ENCODE data around the gene GSG1L2. TPM values are rescaled to one million over a fixed set of nuclear protein-coding genes. Genes with fewer than 3 reads are reported as not detected.

GSG1L2 gene
- total RNA-seq, 2 donors from 2014 or later = not detected

DNA sequence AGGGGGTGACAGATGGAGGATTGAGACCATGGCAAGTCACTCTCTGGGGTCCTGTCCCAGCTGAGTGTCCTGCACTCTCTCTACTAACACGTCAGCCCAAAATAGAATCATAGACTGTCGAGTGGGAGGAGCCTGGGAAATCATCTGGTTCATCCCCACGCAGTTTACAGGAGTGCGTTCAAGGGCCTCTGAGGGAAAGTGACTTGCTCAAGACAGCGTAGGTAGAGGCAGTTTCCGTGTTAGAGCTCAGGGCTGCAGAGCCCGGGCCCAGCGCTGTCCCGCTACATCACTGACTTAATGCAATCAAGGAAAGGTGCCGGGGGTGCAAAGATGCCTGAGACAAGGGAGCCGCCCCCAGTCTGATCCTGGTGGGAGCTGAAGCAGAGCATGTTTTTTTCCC is 10.3 kb downstream of the GSG1L2 start:
- H3K9me3 Mint-ChIP-seq = peaks cover 4% of the 10 kb centered on the region
- H3K27ac Mint-ChIP-seq = no peak overlapping the region
- no peak for ATAC-seq (replicated peaks)

GRCh38 chr17:9811086-9811485 is 10.8 kb downstream of the GSG1L2 start:
- Mint-ChIP-seq H3K4me1 (no peaks in the 10 kb centered on the region), H3K4me3 (no peak overlapping the region), H3K9me3 (no peaks in the 10 kb centered on the region), H3K36me3 (ENCODE audit: low read depth) (no peaks in the 10 kb centered on the region), H3K27me3 (peaks cover 8% of the 10 kb centered on the region), H3K27ac (no peak overlapping the region)
- ATAC-seq (replicated peaks) = no peak

More for the DNA sequence above, 10.3 kb downstream of the GSG1L2 start:
- Mint-ChIP-seq H3K4me1 (no peaks in the 10 kb centered on the region), H3K27me3 (peaks cover 11% of the 10 kb centered on the region), H3K4me3 (no peak overlapping the region), H3K36me3 (ENCODE audit: low read depth) (no peaks in the 10 kb centered on the region)

- Mint-ChIP-seq H3K27ac (no peak overlapping the region), H3K4me3 (no peak overlapping the region), H3K9me3 (no peaks in the 10 kb centered on the region), H3K36me3 (ENCODE audit: low read depth) (no peaks in the 10 kb centered on the region), H3K27me3 (peaks cover 8% of the 10 kb centered on the region), H3K4me1 (no peaks in the 10 kb centered on the region)
- no peak for ATAC-seq (replicated peaks)
Observed at GRCh38 chr17:9810100-9810949, 11.6 kb downstream of the GSG1L2 start.

GRCh38 chr17:9809409-9809808 is 12.5 kb downstream of the GSG1L2 start:
- Mint-ChIP-seq H3K36me3 (ENCODE audit: low read depth) (no peaks in the 10 kb centered on the region), H3K4me3 (no peak overlapping the region), H3K27me3 (peaks cover 16% of the 10 kb centered on the region), H3K27ac (no peak overlapping the region), H3K4me1 (no peaks in the 10 kb centered on the region), H3K9me3 (peaks cover 4% of the 10 kb centered on the region)
- no peak for ATAC-seq (replicated peaks)

GRCh38 chr17:9806699-9807098 is 15.2 kb downstream of the GSG1L2 start:
- Mint-ChIP-seq H3K36me3 (ENCODE audit: low read depth) (no peaks in the 10 kb centered on the region), H3K4me1 (no peaks in the 10 kb centered on the region), H3K27me3 (peaks cover 24% of the 10 kb centered on the region), H3K9me3 (peaks cover 4% of the 10 kb centered on the region), H3K4me3 (no peak overlapping the region), H3K27ac (no peak overlapping the region)
- ATAC-seq (replicated peaks) = no peak

- peaks cover 19% of the 10 kb centered on the region for H3K27me3 Mint-ChIP-seq
Observed at GRCh38 chr17:9805769-9806168, 16.1 kb downstream of the GSG1L2 start.

DNA sequence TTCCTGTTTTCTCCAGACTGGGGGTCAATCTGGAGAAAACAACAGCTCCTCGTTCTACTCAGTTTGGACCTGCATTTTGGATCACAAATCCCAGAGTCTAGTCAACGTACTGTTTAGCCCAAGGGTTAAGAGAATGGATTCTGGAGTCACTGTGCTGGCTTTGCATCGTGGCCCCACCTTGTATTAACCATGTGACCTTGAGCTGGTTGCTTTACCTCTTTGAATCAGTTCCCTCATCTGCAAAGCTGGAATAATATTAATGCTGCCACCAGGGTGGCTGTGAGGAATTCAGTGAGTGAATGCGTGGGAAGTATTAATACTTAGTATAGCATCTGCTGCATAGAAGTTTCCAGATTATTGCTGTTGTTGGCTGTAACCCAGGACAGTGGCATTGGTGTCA is 19.2 kb downstream of the GSG1L2 start:
- ATAC-seq (replicated peaks) = no peak

More at GRCh38 chr17:9805769-9806168, 16.1 kb downstream of the GSG1L2 start:
- ATAC-seq (replicated peaks) = no peak
- H3K27ac Mint-ChIP-seq = no peak overlapping the region
- peaks cover 4% of the 10 kb centered on the region for H3K9me3 Mint-ChIP-seq
- no peak overlapping the region for H3K4me3 Mint-ChIP-seq
- no peaks in the 10 kb centered on the region for H3K36me3 Mint-ChIP-seq (ENCODE audit: low read depth)
- no peaks in the 10 kb centered on the region for H3K4me1 Mint-ChIP-seq

DNA sequence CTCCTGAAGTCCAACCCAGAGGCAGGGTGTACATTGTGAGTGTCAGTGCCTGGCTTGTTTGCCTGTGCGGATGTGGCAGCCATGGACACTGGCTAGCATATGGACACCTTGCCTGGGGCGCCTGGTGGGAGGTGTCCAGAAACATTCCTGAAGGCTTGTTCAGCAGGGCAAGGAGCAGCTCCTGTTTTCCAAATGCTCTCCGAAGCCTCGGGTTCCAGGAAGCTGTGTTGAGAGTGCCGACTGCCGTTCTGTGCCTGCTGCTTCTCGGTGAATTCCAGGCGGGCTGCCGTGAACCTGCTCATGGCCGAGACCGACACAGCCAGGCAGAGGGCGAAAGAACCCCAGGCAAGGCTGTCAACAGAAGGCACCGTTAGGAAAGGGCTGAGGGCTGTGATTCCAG is 19.6 kb downstream of the GSG1L2 start:
- Mint-ChIP-seq H3K36me3 (ENCODE audit: low read depth) (no peaks in the 10 kb centered on the region), H3K27ac (no peak overlapping the region), H3K4me1 (no peaks in the 10 kb centered on the region), H3K27me3 (peaks cover 31% of the 10 kb centered on the region), H3K9me3 (peaks cover 4% of the 10 kb centered on the region), H3K4me3 (no peak overlapping the region)
- no peak for ATAC-seq (replicated peaks)

More for the DNA sequence above, 19.2 kb downstream of the GSG1L2 start:
- Mint-ChIP-seq H3K27me3 (peaks cover 31% of the 10 kb centered on the region), H3K36me3 (ENCODE audit: low read depth) (no peaks in the 10 kb centered on the region), H3K9me3 (peaks cover 4% of the 10 kb centered on the region), H3K4me3 (no peak overlapping the region), H3K27ac (no peak overlapping the region), H3K4me1 (no peaks in the 10 kb centered on the region)

DNA sequence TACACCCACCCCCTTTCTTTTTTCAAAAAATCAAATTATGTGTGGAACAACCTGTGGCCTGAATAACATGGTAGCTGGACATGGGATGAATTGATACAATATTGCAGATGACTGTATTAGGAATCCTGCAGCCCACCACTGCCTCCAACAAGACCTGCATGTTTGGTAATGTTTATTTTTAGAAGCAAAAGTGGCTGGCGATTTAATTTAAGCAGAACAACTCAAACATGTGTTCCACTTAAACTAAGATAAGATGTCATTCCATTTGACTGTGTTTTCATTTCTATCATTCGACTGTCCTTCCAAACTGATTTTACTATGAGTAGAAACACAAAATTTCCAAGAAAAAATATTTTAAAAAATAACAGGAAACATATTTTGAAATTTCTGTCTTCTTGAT is 20.4 kb downstream of the GSG1L2 start:
- peaks cover 4% of the 10 kb centered on the region for H3K9me3 Mint-ChIP-seq
- H3K4me1 Mint-ChIP-seq = no peaks in the 10 kb centered on the region
- no peak for ATAC-seq (replicated peaks)
- peaks cover 33% of the 10 kb centered on the region for H3K27me3 Mint-ChIP-seq
- H3K36me3 Mint-ChIP-seq (ENCODE audit: low read depth) = no peaks in the 10 kb centered on the region
- H3K4me3 Mint-ChIP-seq = no peak overlapping the region
- no peak overlapping the region for H3K27ac Mint-ChIP-seq

DNA sequence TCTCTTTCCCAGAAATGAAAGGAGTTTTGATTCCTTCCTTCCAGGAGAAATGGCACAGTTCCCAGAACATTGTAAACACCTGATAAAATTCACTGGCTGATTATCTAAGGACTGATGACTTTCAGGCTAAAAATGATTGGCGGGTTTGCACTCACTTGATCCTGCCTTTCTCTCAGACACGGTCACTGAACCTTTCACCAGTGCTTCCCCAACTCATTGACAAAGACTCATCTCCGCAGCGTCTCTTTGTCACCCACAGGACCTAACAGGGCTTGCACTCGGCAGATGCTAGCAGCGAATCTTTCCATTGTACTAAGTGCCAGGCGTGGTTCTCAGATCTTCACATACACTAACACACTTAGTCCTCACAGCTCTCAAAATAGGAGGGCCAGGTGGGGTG is 23.2 kb downstream of the GSG1L2 start:
- Mint-ChIP-seq H3K9me3 (no peaks in the 10 kb centered on the region), H3K36me3 (ENCODE audit: low read depth) (no peaks in the 10 kb centered on the region), H3K27me3 (peaks cover 28% of the 10 kb centered on the region)

GRCh38 chr17:9798008-9798407 is 23.9 kb downstream of the GSG1L2 start:
- H3K27ac Mint-ChIP-seq = no peak overlapping the region
- H3K9me3 Mint-ChIP-seq = no peaks in the 10 kb centered on the region
- no peak for ATAC-seq (replicated peaks)
- H3K27me3 Mint-ChIP-seq = peaks cover 25% of the 10 kb centered on the region
- no peaks in the 10 kb centered on the region for H3K36me3 Mint-ChIP-seq (ENCODE audit: low read depth)
- H3K4me1 Mint-ChIP-seq = no peaks in the 10 kb centered on the region
- no peak overlapping the region for H3K4me3 Mint-ChIP-seq

More for the DNA sequence above, 23.2 kb downstream of the GSG1L2 start:
- no peak overlapping the region for H3K27ac Mint-ChIP-seq
- H3K4me3 Mint-ChIP-seq = no peak overlapping the region
- no peak for ATAC-seq (replicated peaks)
- H3K4me1 Mint-ChIP-seq = no peaks in the 10 kb centered on the region

DNA sequence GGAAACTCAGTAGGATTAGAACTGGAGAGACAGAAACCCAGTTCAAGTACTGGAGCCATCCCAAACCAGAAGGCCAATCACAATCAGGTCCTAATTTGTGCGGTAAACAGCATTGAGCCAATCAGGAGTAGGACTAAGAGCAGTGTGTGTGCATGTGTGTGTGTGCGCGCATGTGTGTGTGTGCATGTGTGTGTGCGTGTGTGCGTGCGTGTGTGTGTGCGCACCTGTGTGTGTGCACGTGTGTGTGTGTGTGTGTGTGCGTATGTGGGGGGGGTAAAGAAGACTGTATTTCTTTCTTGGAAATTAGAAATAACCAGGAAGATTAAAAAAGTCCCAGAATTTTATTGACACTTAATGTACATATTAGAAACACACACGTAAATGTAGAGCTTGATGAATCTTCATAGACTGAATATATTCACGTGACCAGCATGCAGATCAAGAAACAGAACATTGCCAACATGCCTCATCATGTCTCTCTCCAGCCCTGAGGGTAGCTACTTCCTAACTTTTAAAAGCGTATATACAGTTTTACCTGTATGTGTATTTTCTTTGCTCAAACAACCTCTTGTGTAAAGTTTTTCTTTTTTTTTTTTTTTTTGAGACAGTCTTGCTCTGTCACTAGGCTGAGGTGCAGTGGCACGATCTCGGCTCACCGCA is 29.6 kb downstream of the GSG1L2 start:
- H3K9me3 Mint-ChIP-seq = no peaks in the 10 kb centered on the region
- no peak overlapping the region for H3K4me3 Mint-ChIP-seq
- no peak overlapping the region for H3K27ac Mint-ChIP-seq
- H3K27me3 Mint-ChIP-seq = peaks cover 13% of the 10 kb centered on the region
- no peak for ATAC-seq (replicated peaks)
- H3K4me1 Mint-ChIP-seq = no peaks in the 10 kb centered on the region
- no peaks in the 10 kb centered on the region for H3K36me3 Mint-ChIP-seq (ENCODE audit: low read depth)

GRCh38 chr17:9790889-9791876 is 30.7 kb downstream of the GSG1L2 start, which contains the start of gene DHRS7C:
Gene DHRS7C, minus strand, starts transcription at chr17:9791592. Its CDS starts 308 bp downstream, at chr17:9791284.
- ATAC-seq (replicated peaks) = no peak
- Mint-ChIP-seq H3K27ac (no peak within 1 kb of the TSS), H3K4me3 (no peak within 1 kb of the TSS), H3K27me3 (peaks cover 8% of the 10 kb centered on the region), H3K36me3 (ENCODE audit: low read depth) (no peaks in the 10 kb centered on the region), H3K9me3 (no peaks in the 10 kb centered on the region), H3K4me1 (no peaks in the 10 kb centered on the region)

DNA sequence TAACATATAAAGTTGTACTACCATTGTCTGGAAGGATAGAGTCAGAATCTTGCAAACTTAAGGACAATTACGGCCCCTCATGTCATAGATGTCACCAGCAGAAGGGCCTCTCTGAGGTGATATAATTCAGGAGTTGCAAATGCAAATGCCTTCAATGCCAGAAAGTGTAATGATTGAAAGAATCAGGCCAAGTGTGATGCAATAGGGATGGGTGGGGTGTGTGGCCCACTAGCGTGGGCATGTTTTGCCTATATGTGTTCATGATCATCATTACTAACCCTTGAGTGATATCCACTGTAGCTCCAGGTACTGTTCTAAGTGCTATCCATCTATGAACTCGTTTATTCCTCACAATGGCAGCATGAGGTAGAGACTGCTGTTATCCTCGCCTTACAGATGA is 31.6 kb downstream of the GSG1L2 start:
- Mint-ChIP-seq H3K4me1 (no peaks in the 10 kb centered on the region), H3K4me3 (no peak overlapping the region), H3K27ac (no peak overlapping the region), H3K9me3 (no peaks in the 10 kb centered on the region), H3K36me3 (ENCODE audit: low read depth) (no peaks in the 10 kb centered on the region), H3K27me3 (peaks cover 7% of the 10 kb centered on the region)
- no peak for ATAC-seq (replicated peaks)

Data from activated T-helper 17 cell treated with anti-CD3 and anti-CD28 coated beads, Interleukin-2, amount 50 U/mL, for 72 hours (primary cell).